ENCODE data around the gene FSTL4.

FSTL4 gene

DNA sequence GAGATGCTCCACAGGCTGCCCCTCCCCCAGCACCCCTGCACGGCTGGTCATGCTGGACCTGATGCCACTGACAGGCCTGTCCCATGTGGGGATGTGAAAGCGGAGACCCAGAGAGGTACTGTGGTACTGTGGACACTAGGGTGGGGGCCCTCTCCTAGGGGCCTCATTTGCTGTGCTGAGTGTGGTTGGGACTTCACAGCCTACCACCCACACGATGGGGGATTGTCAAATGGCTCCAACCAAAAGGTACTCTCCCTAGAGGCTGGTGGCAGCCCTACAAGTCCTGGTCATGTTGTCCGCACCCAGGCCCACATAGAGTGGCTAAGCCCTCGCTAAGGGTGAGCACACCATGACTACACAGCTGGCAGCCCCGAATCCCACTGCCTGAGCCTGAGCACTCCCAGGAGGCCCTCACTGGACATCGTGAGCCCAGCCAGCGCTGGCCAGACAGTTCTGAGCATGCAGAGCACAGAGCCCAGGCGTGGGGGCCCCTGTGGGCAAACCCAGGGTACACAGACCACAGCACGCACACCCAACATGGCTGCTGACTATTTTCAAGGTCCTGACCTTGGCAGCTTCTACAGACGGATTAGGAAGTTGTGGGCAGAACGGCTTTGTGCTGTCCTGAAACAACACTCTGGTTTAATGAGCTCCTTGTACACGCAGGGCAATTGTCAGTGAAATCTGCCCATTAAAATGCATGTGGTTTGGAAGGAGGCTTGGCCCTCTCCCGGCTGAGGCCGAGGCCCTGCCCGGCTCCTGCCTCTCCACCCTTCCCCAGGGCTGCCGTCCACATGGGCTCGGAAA lies 346.4 kb downstream of the FSTL4 start:
- Mint-ChIP-seq H3K9me3 (no peaks in the 10 kb centered on the region), H3K36me3 (no peaks in the 10 kb centered on the region), H3K4me1 (no peaks in the 10 kb centered on the region), H3K27ac (no peak overlapping the region), H3K4me3 (no peak overlapping the region)
- no peak for DNase-seq (ENCODE audit: low spot score in 2 of 2)
- peak; percentile 29 for ATAC-seq

DNA sequence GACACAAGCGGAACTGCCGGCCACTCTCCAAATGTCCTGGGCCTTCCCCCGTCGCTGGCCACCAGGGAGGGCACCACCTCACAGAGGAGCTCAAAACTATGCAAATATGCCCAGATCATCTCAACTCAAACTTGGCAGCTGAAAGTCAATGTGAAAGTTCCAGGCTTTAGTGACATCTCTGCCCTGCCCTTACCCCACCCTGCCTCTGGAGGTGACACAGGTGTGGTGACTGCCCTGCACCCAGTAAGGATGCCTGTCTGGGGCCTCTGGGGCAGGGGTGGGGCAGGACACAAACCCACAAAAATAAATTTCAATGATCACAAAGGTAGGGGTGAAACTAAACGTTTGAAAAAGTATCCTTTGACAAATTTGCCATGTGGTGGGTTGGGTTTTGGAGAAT lies 347.1 kb downstream of the FSTL4 start:
- Mint-ChIP-seq H3K4me1 (no peaks in the 10 kb centered on the region), H3K4me3 (no peak overlapping the region), H3K9me3 (no peaks in the 10 kb centered on the region), H3K27ac (no peak overlapping the region), H3K36me3 (no peaks in the 10 kb centered on the region)
- DNase-seq (ENCODE audit: low spot score in 2 of 2), result no peak
- ATAC-seq, result no peak

DNA sequence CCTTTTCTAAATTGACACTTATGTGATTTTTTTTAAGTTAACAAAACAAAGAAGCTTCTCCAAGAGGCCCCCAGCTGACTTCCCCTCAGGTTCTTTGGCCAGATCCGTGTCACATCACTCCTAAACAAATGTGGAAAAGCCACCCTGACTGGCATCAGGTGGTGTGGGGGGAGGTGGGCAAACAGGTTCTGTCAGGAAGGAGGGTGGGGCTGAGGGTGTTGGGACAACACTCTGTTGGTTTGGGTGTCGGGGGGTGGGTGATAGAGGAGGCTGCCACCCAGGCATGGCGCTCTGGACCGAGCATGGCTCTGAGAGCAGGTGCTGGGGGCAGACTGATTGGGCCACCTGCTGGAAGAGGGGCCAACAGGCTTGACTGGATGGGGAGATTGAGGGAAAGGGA lies 349.7 kb downstream of the FSTL4 start:
- no peak overlapping the region for H3K27ac Mint-ChIP-seq
- H3K9me3 Mint-ChIP-seq, result no peaks in the 10 kb centered on the region
- DNase-seq (ENCODE audit: low spot score in 2 of 2) (no peak), ATAC-seq (no peak)
- no peaks in the 10 kb centered on the region for H3K36me3 Mint-ChIP-seq
- H3K4me1 Mint-ChIP-seq, result peaks cover 8% of the 10 kb centered on the region
- no peak overlapping the region for H3K4me3 Mint-ChIP-seq

GRCh38 chr5:133261993-133262392 lies 350.3 kb downstream of the FSTL4 start:
- H3K4me3 Mint-ChIP-seq, result no peak overlapping the region
- DNase-seq (ENCODE audit: low spot score in 2 of 2) (no peak), ATAC-seq (no peak)
- H3K9me3 Mint-ChIP-seq, result no peaks in the 10 kb centered on the region
- no peak overlapping the region for H3K27ac Mint-ChIP-seq
- H3K36me3 Mint-ChIP-seq, result no peaks in the 10 kb centered on the region
- peaks cover 8% of the 10 kb centered on the region for H3K4me1 Mint-ChIP-seq

DNA sequence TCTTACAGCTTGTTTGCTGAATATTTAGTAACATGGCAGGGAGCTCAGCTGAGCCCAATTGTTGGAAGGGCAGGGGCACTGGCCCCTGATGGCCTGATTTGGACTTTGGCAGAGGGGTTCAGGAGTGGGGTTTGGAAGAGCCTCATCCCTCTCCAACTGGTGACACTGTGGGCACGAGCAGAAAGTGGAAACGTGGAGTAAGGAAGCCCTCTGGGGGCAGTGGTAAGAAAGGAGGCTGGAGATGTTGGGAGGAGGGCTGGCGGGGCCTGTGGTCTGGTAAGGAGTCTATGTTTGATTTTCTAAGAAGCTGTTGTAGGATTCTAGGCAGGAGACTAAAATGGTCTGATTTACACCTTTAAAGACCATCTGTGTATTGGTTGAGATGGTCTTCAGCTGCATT lies 351.6 kb downstream of the FSTL4 start:
- no peak for ATAC-seq
- Mint-ChIP-seq H3K36me3 (no peaks in the 10 kb centered on the region), H3K27ac (peak overlapping the region; percentile 32), H3K4me1 (peaks cover 8% of the 10 kb centered on the region), H3K4me3 (no peak overlapping the region), H3K9me3 (no peaks in the 10 kb centered on the region)
- DNase-seq (ENCODE audit: low spot score in 2 of 2), result no peak

- Mint-ChIP-seq H3K27ac (no peak overlapping the region), H3K4me1 (peaks cover 8% of the 10 kb centered on the region), H3K4me3 (no peak overlapping the region), H3K9me3 (no peaks in the 10 kb centered on the region), H3K36me3 (no peaks in the 10 kb centered on the region)
- no peak for ATAC-seq
- no peak for DNase-seq (ENCODE audit: low spot score in 2 of 2)
Observed at GRCh38 chr5:133259199-133259997, 352.9 kb downstream of the FSTL4 start.

DNA sequence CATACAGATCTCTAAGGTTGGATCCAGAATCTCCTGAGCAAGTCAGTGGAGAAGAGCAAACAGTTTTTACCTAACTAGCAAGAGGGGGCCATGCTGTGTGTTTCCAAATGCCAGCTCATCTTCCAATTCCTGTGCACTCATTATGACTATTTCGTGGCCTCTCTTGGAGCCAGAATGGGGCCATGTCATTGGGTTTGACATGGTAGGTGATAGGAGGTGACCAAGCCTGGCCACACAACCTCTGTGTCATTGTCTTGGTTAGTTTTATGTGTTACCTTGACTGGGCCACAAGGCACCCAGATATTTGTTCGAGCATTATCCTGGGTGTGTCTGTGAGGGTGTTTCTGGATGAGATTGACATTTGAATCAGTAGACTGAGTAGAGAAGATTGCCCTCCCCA lies 354.4 kb downstream of the FSTL4 start:
- no peaks in the 10 kb centered on the region for H3K9me3 Mint-ChIP-seq
- H3K27ac Mint-ChIP-seq, result no peak overlapping the region
- no peaks in the 10 kb centered on the region for H3K36me3 Mint-ChIP-seq
- H3K4me1 Mint-ChIP-seq, result peaks cover 8% of the 10 kb centered on the region
- no peak overlapping the region for H3K4me3 Mint-ChIP-seq
- peak; percentile 76 for ATAC-seq
- DNase-seq (ENCODE audit: low spot score in 2 of 2), result no peak

- Mint-ChIP-seq H3K4me3 (no peak overlapping the region), H3K27ac (no peak overlapping the region), H3K36me3 (no peaks in the 10 kb centered on the region), H3K4me1 (peaks cover 8% of the 10 kb centered on the region), H3K9me3 (no peaks in the 10 kb centered on the region)
- DNase-seq (ENCODE audit: low spot score in 2 of 2), result no peak
- ATAC-seq, result no peak
Observed at GRCh38 chr5:133256276-133256675, 356.1 kb downstream of the FSTL4 start.

DNA sequence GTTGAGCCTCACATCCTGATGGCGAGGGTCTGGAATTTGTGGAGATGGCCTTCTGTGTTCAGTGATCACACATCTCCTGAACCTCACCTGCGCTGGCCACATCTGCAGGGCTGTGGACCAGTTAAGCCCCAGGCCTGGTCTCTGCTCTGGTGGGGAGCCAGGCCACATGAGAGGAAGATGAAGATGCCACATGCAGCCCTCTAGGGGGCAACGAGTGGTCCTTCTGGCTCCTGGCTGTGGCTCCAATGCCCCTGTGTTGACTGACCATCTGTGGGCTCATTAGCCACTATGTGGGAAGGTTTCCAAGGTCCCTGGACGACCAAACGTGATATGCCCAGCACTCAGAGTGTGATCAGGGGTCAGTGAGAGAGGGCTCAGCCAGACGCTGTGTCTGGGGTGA lies 357.5 kb downstream of the FSTL4 start:
- ATAC-seq, result no peak
- Mint-ChIP-seq H3K4me1 (peaks cover 8% of the 10 kb centered on the region), H3K27ac (peak overlapping the region; percentile 17), H3K9me3 (no peaks in the 10 kb centered on the region), H3K36me3 (no peaks in the 10 kb centered on the region), H3K4me3 (no peak overlapping the region)
- no peak for DNase-seq (ENCODE audit: low spot score in 2 of 2)

- DNase-seq (ENCODE audit: low spot score in 2 of 2) (no peak), ATAC-seq (no peak)
- no peaks in the 10 kb centered on the region for H3K4me1 Mint-ChIP-seq
- no peak overlapping the region for H3K4me3 Mint-ChIP-seq
- peak overlapping the region; percentile 3 for H3K27ac Mint-ChIP-seq
- H3K36me3 Mint-ChIP-seq, result no peaks in the 10 kb centered on the region
- no peaks in the 10 kb centered on the region for H3K9me3 Mint-ChIP-seq
Observed at GRCh38 chr5:133253671-133254070, 358.7 kb downstream of the FSTL4 start.

DNA sequence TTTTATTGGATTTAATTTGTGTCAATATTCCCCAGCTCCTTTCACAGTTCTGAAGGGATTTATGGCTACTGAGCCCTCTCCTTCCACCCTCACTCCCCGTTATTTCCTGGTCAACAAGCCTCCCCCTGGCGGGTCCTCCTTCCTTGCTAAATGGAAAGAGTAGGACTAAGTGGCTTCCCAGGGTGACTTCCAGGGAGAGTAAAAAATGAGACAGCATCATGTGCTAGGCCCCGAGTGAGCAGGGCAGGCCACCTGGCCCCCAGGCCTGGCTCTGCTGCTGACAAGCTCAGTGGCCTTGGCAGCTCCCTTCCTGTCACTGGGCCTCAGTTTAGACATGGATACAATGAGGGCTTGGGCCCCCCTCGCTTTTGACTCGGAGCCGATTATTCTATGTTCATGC lies 359.3 kb downstream of the FSTL4 start:
- H3K4me3 Mint-ChIP-seq, result no peak overlapping the region
- DNase-seq (ENCODE audit: low spot score in 2 of 2) (no peak), ATAC-seq (no peak)
- H3K27ac Mint-ChIP-seq, result peak overlapping the region; percentile 3
- H3K9me3 Mint-ChIP-seq, result no peaks in the 10 kb centered on the region
- H3K36me3 Mint-ChIP-seq, result no peaks in the 10 kb centered on the region
- no peaks in the 10 kb centered on the region for H3K4me1 Mint-ChIP-seq

DNA sequence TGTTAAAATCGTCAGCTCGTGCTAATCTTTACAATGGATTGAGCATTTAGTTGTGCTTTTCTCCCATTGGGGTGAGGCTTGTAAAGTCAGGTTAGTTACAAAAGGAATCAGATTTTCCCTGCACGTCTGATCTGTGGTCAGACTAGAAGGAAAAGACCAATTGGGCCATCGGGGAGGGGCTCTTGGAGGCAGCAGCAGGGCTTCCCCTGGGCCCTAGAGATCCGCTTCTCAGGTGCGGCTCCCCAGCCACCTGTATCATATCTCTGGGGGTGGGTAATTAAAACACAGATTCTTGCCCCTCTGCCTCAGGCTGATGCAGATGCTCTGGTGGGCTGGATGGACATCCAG lies 360.2 kb downstream of the FSTL4 start:
- no peak overlapping the region for H3K4me3 Mint-ChIP-seq
- H3K9me3 Mint-ChIP-seq, result no peaks in the 10 kb centered on the region
- no peak for DNase-seq (ENCODE audit: low spot score in 2 of 2)
- H3K27ac Mint-ChIP-seq, result no peak overlapping the region
- no peaks in the 10 kb centered on the region for H3K36me3 Mint-ChIP-seq
- no peak for ATAC-seq
- H3K4me1 Mint-ChIP-seq, result no peaks in the 10 kb centered on the region

GRCh38 chr5:133251296-133252132 lies 360.8 kb downstream of the FSTL4 start:
- ATAC-seq (no peak), DNase-seq (ENCODE audit: low spot score in 2 of 2) (no peak)
- Mint-ChIP-seq H3K9me3 (no peaks in the 10 kb centered on the region), H3K4me3 (no peak overlapping the region), H3K4me1 (no peaks in the 10 kb centered on the region), H3K27ac (no peak overlapping the region), H3K36me3 (no peaks in the 10 kb centered on the region)

DNA sequence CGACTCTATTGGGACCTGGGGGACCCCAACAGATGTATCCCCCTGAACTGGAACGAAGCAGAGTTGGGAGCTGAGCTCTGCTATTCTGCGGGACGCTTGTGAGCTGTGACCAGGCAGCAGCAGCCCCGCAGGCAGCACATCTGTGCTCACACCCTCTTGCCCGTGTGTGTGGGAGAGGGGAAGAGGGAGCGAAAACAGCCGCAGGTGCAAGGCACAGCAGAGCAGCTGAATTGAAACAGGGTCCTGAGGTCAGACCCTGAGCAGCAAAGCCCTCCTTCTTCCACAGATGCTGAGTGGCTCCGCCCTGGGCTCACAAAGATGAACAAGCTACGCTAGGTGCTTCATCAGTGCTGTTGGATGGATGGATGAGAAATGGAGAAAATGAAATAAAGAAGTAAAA lies 361.8 kb downstream of the FSTL4 start:
- DNase-seq (ENCODE audit: low spot score in 2 of 2) (no peak), ATAC-seq (no peak)
- no peak overlapping the region for H3K4me3 Mint-ChIP-seq
- no peaks in the 10 kb centered on the region for H3K36me3 Mint-ChIP-seq
- peaks cover 1% of the 10 kb centered on the region for H3K4me1 Mint-ChIP-seq
- no peak overlapping the region for H3K27ac Mint-ChIP-seq
- no peaks in the 10 kb centered on the region for H3K9me3 Mint-ChIP-seq

DNA sequence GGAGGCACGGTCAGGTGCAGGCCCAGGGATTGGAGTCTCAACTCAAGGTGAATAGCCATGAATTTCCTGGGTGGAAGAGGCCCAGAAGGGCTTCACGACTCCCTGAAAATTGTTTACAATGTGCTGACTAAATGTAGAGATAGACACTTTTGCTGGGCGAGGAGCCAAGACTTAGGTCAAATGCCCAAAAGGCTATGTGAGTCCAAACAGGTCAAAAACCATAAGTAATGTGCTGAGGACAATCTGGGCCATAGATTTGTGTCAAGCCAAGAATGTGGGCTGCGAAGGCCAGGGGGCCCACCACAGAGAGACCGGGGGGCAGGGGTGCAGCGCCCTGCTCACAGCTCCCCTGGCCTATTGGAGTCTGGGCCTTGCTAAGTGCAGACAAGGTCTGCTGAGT lies 362.7 kb downstream of the FSTL4 start:
- Mint-ChIP-seq H3K36me3 (no peaks in the 10 kb centered on the region), H3K4me1 (peaks cover 6% of the 10 kb centered on the region), H3K4me3 (no peak overlapping the region), H3K9me3 (no peaks in the 10 kb centered on the region), H3K27ac (no peak overlapping the region)
- ATAC-seq (no peak), DNase-seq (ENCODE audit: low spot score in 2 of 2) (no peak)

Data from stimulated activated effector memory CD8-positive, alpha-beta T cell treated with anti-CD3 and anti-CD28 coated beads, Interleukin-12 subunit alpha, Interleukin-12 subunit beta, amount 100 ng/mL, for 72 hours (primary cell).